ENCODE measurements around the gene RAPGEF5. TPM values are rescaled to one million over a fixed set of nuclear protein-coding genes. Genes with fewer than 3 reads are reported as not detected.
A peak's percentile ranks its signal among the peaks of the same experiment; 100 is the strongest.

RAPGEF5 gene
- total RNA-seq, 6 experiments from 2014 or later = 15.5 to 56.4 (median 27.1) TPM

- Histone ChIP-seq H3K4me3 (no peak overlapping the region), H3K27me3 (no peaks in the 10 kb centered on the region), H3K27ac (no peak overlapping the region), H3K36me3 (peaks cover 0 to 3% (median 0%) of the 10 kb centered on the region in 4 donors), H3K4me1 (no peaks in the 10 kb centered on the region), H3K9me3 (no peaks in the 10 kb centered on the region)
- intact Hi-C loops (cut with DNase I) = no loop called here
- ATAC-seq (peak in 1 of 4 donors; percentile 75), DNase-seq (no peak)
- 73% methylated on average over 6 of the region's 6 CpGs for WGBS (ENCODE audit: insufficient coverage, low coverage, low lambda C conversion rate, missing lambda C conversion rate)
- TF ChIP-seq, protein P1, sequence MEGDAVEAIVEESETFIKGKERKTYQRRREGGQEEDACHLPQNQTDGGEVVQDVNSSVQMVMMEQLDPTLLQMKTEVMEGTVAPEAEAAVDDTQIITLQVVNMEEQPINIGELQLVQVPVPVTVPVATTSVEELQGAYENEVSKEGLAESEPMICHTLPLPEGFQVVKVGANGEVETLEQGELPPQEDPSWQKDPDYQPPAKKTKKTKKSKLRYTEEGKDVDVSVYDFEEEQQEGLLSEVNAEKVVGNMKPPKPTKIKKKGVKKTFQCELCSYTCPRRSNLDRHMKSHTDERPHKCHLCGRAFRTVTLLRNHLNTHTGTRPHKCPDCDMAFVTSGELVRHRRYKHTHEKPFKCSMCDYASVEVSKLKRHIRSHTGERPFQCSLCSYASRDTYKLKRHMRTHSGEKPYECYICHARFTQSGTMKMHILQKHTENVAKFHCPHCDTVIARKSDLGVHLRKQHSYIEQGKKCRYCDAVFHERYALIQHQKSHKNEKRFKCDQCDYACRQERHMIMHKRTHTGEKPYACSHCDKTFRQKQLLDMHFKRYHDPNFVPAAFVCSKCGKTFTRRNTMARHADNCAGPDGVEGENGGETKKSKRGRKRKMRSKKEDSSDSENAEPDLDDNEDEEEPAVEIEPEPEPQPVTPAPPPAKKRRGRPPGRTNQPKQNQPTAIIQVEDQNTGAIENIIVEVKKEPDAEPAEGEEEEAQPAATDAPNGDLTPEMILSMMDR (IDR thresholded peaks at IDR 0.05) = no peak
- TF ChIP-seq POLR2A (IDR thresholded peaks at IDR 0.05) = no peak
Observed at GRCh38 chr7:22301790-22302189, 55.2 kb downstream of the RAPGEF5 start.

DNA sequence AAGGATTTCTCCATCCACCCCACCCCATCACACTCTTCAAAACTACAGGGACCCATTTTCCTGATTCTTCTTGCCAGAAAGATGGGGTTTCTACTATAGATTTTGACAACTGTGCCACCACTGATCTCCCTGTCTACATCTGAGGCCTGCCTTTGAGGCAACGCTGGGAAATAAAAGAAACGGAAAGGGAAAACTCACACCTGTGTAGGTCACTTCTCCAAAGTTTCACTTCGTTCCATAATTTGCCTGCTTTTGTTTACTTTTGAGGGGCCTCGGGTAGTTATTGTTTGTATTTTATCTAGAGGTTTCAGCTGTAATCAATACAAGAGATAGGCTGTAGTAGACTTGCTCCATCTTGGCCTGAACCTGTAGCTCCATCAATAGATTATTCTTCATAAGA is 56.1 kb downstream of the RAPGEF5 start:
- 80% methylated on average over 4 of the region's 4 CpGs for WGBS (ENCODE audit: insufficient coverage, low coverage, low lambda C conversion rate, missing lambda C conversion rate)
- ATAC-seq (no peak), DNase-seq (no peak)
- Histone ChIP-seq H3K4me3 (no peak overlapping the region), H3K27me3 (no peaks in the 10 kb centered on the region), H3K27ac (no peak overlapping the region), H3K9me3 (no peaks in the 10 kb centered on the region), H3K4me1 (no peaks in the 10 kb centered on the region), H3K36me3 (no peaks in the 10 kb centered on the region)
- intact Hi-C loops (cut with DNase I) = no loop called here
- TF ChIP-seq, protein P1 (IDR thresholded peaks at IDR 0.05) = no peak
- TF ChIP-seq POLR2A (IDR thresholded peaks at IDR 0.05) = no peak

GRCh38 chr7:22296916-22297315 is 60.0 kb downstream of the RAPGEF5 start:
- no peaks in the 10 kb centered on the region for H3K36me3 ChIP-seq
- no peaks in the 10 kb centered on the region for H3K4me1 ChIP-seq
- intact Hi-C loops (cut with DNase I) = no loop called here
- no peak overlapping the region for H3K27ac ChIP-seq
- H3K4me3 ChIP-seq = no peak overlapping the region
- no peaks in the 10 kb centered on the region for H3K9me3 ChIP-seq
- DNase-seq (no peak), ATAC-seq (peak in 2 of 4 donors; percentile 29 to 45)
- TF ChIP-seq, protein P1 (IDR thresholded peaks at IDR 0.05) = peak in 3 of 4 donors; percentile 26 to 33 (median 29)
- no peak for TF ChIP-seq POLR2A (IDR thresholded peaks at IDR 0.05)
- H3K27me3 ChIP-seq = no peaks in the 10 kb centered on the region

- DNase-seq (no peak), ATAC-seq (no peak)
- no CpG with 5 or more reads among the region's 1 CpG for whole genome bisulfite sequencing (ENCODE audit: insufficient coverage, low coverage, low lambda C conversion rate, missing lambda C conversion rate)
- no peak for TF ChIP-seq POLR2A (IDR thresholded peaks at IDR 0.05)
- TF ChIP-seq, protein P1 (IDR thresholded peaks at IDR 0.05) = no peak
- no peaks in the 10 kb centered on the region for H3K9me3 ChIP-seq
- H3K27ac ChIP-seq = no peak overlapping the region
- H3K36me3 ChIP-seq = no peaks in the 10 kb centered on the region
- H3K4me3 ChIP-seq = no peak overlapping the region
- intact Hi-C loops (cut with DNase I) = no loop called here
- H3K27me3 ChIP-seq = no peaks in the 10 kb centered on the region
- H3K4me1 ChIP-seq = no peaks in the 10 kb centered on the region
Observed at GRCh38 chr7:22296265-22296566, 60.7 kb downstream of the RAPGEF5 start.
